Activated B cell treated with CpG ODN at 0.5 μM for 24 hours (primary cell): ENCODE data around the gene THBS1. TPM values are rescaled to one million over a fixed set of nuclear protein-coding genes. Genes with fewer than 3 reads are reported as not detected.

Source experiments
- ATAC-seq: fragments of 200-7000 bp; cut with Tn5 transposase; one replicate; pipeline ENCODE4 v1.10.0; 2021; ENCODE audit warnings: low read depth, mild to moderate bottlenecking, moderate library complexity
- CTCF ChIA-PET: fragments of 350-600 bp; sonication (Branson Sonifier 250); formaldehyde crosslinking; loops from one replicate; lab custom pipeline; 2021; ENCODE audit warnings: antibody characterized with exemption; lab: Charles Lee
- POLR2A ChIA-PET: fragments of 350-600 bp; sonication (Branson Sonifier 250); formaldehyde crosslinking; loops from one replicate; lab custom pipeline; 2021; ENCODE audit warnings: antibody characterized with exemption; lab: Charles Lee
- DNase-seq: peaks from one replicate; pipeline ENCODE4 v3.0.0; 2022
- H3K27ac Mint-ChIP-seq: one replicate; pipeline ENCODE4 v1.8.0; 2020; ENCODE audit warnings: mixed read lengths
- H3K27me3 Mint-ChIP-seq: one replicate; pipeline ENCODE4 v1.8.0; 2021; ENCODE audit warnings: mixed read lengths
- H3K36me3 Mint-ChIP-seq: one replicate; pipeline ENCODE4 v1.8.0; 2021; ENCODE audit warnings: low read depth, mixed read lengths
- H3K4me1 Mint-ChIP-seq: one replicate; pipeline ENCODE4 v1.8.0; 2021; ENCODE audit warnings: mixed read lengths
- H3K4me3 Mint-ChIP-seq: one replicate; pipeline ENCODE4 v1.8.0; 2020; ENCODE audit warnings: mild to moderate bottlenecking, mixed read lengths
- H3K9me3 Mint-ChIP-seq: one replicate; pipeline ENCODE4 v1.8.0; 2020; ENCODE audit warnings: mixed read lengths
- CTCF ChIP-seq: fragments of 200-600 bp; IDR thresholded peaks from one replicate; pipeline ENCODE4 v1.8.0; 2022; ENCODE audit warnings: antibody characterized with exemption, mild to moderate bottlenecking
- intact Hi-C: fragments of 100-400 bp; cut with micrococcal nuclease; formaldehyde crosslinking; loops from one replicate; pipeline ENCODE4 v1.15.1; 2024
- total RNA-seq: library from RNA; stranded (reverse); gene quantifications from 2 replicates; pipeline ENCODE4 v1.2.3, GENCODE V29; 2022

Gene THBS1
- total RNA-seq, 1 donor from 2014 or later, result 1.7 TPM

- Mint-ChIP-seq H3K27me3 (peaks cover 4% of the 10 kb centered on the region), H3K4me1 (no peaks in the 10 kb centered on the region), H3K4me3 (no peak overlapping the region), H3K27ac (no peak overlapping the region), H3K36me3 (no peaks in the 10 kb centered on the region), H3K9me3 (no peaks in the 10 kb centered on the region)
- POLR2A ChIA-PET, result no interaction called here
- ATAC-seq (no peak), DNase-seq (no peak)
- TF ChIP-seq CTCF, result no peak
- CTCF ChIA-PET, result no interaction called here
- intact Hi-C loops, result no loop called here
These were observed 7.8 kb downstream of the THBS1 start for GRCh38 chr15:39588531-39589192.

DNA sequence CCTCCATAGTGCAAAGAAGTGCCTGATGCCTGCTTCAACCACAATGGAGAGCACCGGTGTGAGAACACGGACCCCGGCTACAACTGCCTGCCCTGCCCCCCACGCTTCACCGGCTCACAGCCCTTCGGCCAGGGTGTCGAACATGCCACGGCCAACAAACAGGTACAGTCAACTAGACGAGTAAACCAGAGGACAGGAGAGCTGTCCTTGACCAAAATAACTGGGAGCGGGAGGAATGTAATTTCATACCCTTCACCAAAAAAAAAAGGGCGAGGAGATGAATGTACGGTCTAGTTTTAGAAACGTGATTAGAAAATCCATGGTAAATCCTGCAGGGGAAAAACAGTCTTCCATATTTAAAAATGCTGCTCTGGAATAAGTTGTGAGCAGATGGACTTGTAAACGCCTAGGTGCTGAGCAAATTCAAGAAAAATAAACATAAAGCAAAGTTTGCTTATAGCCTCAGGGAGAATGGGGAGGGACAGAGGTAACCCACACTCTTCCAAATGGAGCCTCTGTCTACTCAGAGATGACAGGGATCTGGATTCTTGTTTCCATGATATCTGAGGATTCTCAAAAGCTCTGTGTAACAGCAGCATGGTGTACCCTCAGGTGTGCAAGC is 8.4 kb downstream of the THBS1 start:
- DNase-seq (no peak), ATAC-seq (no peak)
- Mint-ChIP-seq H3K27me3 (peaks cover 4% of the 10 kb centered on the region), H3K36me3 (no peaks in the 10 kb centered on the region), H3K27ac (no peak overlapping the region), H3K9me3 (no peaks in the 10 kb centered on the region), H3K4me1 (no peaks in the 10 kb centered on the region), H3K4me3 (no peak overlapping the region)
- POLR2A ChIA-PET, result no interaction called here
- CTCF ChIA-PET, result no interaction called here
- intact Hi-C loops, result no loop called here
- TF ChIP-seq CTCF, result no peak

DNA sequence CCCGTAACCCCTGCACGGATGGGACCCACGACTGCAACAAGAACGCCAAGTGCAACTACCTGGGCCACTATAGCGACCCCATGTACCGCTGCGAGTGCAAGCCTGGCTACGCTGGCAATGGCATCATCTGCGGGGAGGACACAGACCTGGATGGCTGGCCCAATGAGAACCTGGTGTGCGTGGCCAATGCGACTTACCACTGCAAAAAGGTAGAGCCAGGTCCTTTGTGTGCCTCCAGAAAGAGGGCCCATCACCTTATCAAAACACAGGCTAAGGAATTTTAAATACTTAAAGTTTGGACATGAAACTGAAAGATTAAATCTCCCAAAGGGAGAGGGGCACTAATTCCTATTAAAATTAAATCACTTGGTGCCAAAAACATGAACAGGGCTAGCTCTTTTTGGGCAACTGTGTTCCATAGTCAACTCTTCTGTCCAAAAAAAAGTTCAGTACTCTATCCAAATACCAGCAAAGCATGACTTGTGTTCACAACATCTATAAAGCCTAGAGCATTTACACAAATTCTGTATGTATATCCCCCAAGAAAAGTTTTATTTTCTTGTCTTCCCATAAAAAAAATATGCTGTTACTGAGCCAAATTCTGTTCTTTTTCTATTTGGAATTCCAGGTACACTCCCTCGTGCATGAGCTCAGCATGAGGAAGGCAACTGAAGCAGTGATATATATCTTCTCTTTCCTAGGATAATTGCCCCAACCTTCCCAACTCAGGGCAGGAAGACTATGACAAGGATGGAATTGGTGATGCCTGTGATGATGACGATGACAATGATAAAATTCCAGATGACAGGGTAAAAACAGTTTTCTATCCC is 9.2 kb downstream of the THBS1 start:
- no peaks in the 10 kb centered on the region for H3K4me1 Mint-ChIP-seq
- CTCF ChIA-PET, result no interaction called here

GRCh38 chr15:39591141-39591895 is 10.4 kb downstream of the THBS1 start:
- Mint-ChIP-seq H3K27me3 (no peaks in the 10 kb centered on the region), H3K9me3 (no peaks in the 10 kb centered on the region), H3K36me3 (no peaks in the 10 kb centered on the region), H3K27ac (no peak overlapping the region), H3K4me3 (no peak overlapping the region), H3K4me1 (no peaks in the 10 kb centered on the region)
- TF ChIP-seq CTCF, result no peak
- DNase-seq (no peak), ATAC-seq (no peak)
- CTCF ChIA-PET, result no interaction called here
- POLR2A ChIA-PET, result no interaction called here
- intact Hi-C loops, result no loop called here

More for the DNA sequence above, 9.2 kb downstream of the THBS1 start:
- Mint-ChIP-seq H3K27me3 (peaks cover under 1% of the 10 kb centered on the region), H3K27ac (no peak overlapping the region), H3K9me3 (no peaks in the 10 kb centered on the region), H3K4me3 (no peak overlapping the region), H3K36me3 (no peaks in the 10 kb centered on the region)
- POLR2A ChIA-PET, result no interaction called here
- no peak for ATAC-seq
- DNase-seq, result no peak
- TF ChIP-seq CTCF, result no peak
- intact Hi-C loops, result no loop called here
